ENCODE data around the gene SRGAP3.

The SRGAP3 gene

GRCh38 chr3:8985876-8986275 is 263.6 kb downstream of the SRGAP3 start:
- DNase-seq (ENCODE audit: low read depth), result no peak
- H3K4me3 ChIP-seq (ENCODE audit: control insufficient read depth, low read depth, low read length), result no peak overlapping the region

GRCh38 chr3:8985411-8985831 is 264.0 kb downstream of the SRGAP3 start:
- TF ChIP-seq CTCF (IDR thresholded peaks at IDR 0.05; ENCODE audit: control insufficient read depth, insufficient read depth, low read depth, low read length, missing control alignments), result no peak
- no peak for DNase-seq (ENCODE audit: low read depth)
- H3K4me3 ChIP-seq (ENCODE audit: control insufficient read depth, low read depth, low read length), result no peak overlapping the region

More at GRCh38 chr3:8985876-8986275, 263.6 kb downstream of the SRGAP3 start:
- TF ChIP-seq CTCF (IDR thresholded peaks at IDR 0.05; ENCODE audit: control insufficient read depth, insufficient read depth, low read depth, low read length, missing control alignments), result no peak

- no peak for TF ChIP-seq CTCF (IDR thresholded peaks at IDR 0.05; ENCODE audit: control insufficient read depth, insufficient read depth, low read depth, low read length, missing control alignments)
- H3K4me3 ChIP-seq (ENCODE audit: control insufficient read depth, low read depth, low read length), result no peak overlapping the region
- no peak for DNase-seq (ENCODE audit: low read depth)
These were observed 264.9 kb downstream of the SRGAP3 start for GRCh38 chr3:8984526-8984925.

- no peak overlapping the region for H3K4me3 ChIP-seq (ENCODE audit: control insufficient read depth, low read depth, low read length)
- no peak for TF ChIP-seq CTCF (IDR thresholded peaks at IDR 0.05; ENCODE audit: control insufficient read depth, insufficient read depth, low read depth, low read length, missing control alignments)
- no peak for DNase-seq (ENCODE audit: low read depth)
These were observed 265.4 kb downstream of the SRGAP3 start for GRCh38 chr3:8984081-8984480.

- H3K4me3 ChIP-seq (ENCODE audit: control insufficient read depth, low read depth, low read length), result no peak overlapping the region
- TF ChIP-seq CTCF (IDR thresholded peaks at IDR 0.05; ENCODE audit: control insufficient read depth, insufficient read depth, low read depth, low read length, missing control alignments), result no peak
- no peak for DNase-seq (ENCODE audit: low read depth)
These were observed 265.9 kb downstream of the SRGAP3 start for GRCh38 chr3:8983591-8983990.

GRCh38 chr3:8983026-8983425 is 266.4 kb downstream of the SRGAP3 start:
- no peak overlapping the region for H3K4me3 ChIP-seq (ENCODE audit: control insufficient read depth, low read depth, low read length)
- no peak for TF ChIP-seq CTCF (IDR thresholded peaks at IDR 0.05; ENCODE audit: control insufficient read depth, insufficient read depth, low read depth, low read length, missing control alignments)
- no peak for DNase-seq (ENCODE audit: low read depth)

- no peak overlapping the region for H3K4me3 ChIP-seq (ENCODE audit: control insufficient read depth, low read depth, low read length)
- no peak for TF ChIP-seq CTCF (IDR thresholded peaks at IDR 0.05; ENCODE audit: control insufficient read depth, insufficient read depth, low read depth, low read length, missing control alignments)
- DNase-seq (ENCODE audit: low read depth), result no peak
These were observed 266.9 kb downstream of the SRGAP3 start for GRCh38 chr3:8982509-8982908.
